ENCODE measurements around the gene EEF1AKMT1.

GRCh38 chr13:20769091-20769490, 4.7 kb downstream of the EEF1AKMT1 start:
- TF ChIP-seq POLR2A (IDR thresholded peaks at IDR 0.05) (no peak), CTCF (IDR thresholded peaks at IDR 0.05) (no peak)
